PC-9 (cell line): Measurements from ENCODE around the gene DGKD.

Experiments
- EZH2 ChIP-seq: fragments of 200-600 bp; sonication (generic); IDR thresholded peaks from 2 replicates; pipeline ENCODE4 v1.8.0; 2017; ENCODE audit warnings: antibody characterized with exemption, low read depth
- TF ChIP-seq, protein P1 (sequence below): fragments of 200-600 bp; sonication (generic); conservative IDR thresholded peaks from 2 replicates; pipeline ENCODE4 v1.6.1; 2017; ENCODE audit warnings: mixed run types, antibody characterized with exemption, mild to moderate bottlenecking, moderate library complexity

DNA sequence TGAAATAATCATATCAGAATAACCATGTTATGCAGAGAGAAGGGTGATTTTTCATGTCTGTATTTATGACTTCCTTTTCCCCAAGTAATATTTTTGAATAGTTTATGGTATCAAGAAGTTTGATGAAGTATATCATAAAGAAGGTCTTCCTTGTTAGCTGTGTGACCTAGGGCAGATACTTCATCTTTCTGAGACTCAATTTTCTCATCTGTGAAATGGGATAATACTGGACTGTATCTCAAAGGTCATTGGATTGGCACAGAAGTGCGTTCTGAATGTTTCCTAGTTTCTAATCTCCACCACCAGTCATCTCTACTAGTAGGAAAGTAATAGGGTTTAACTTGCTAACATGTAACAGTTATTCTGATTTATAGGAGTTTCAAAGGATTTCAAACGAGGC, 52.6 kb downstream of the DGKD start:
- TF ChIP-seq, protein P1, sequence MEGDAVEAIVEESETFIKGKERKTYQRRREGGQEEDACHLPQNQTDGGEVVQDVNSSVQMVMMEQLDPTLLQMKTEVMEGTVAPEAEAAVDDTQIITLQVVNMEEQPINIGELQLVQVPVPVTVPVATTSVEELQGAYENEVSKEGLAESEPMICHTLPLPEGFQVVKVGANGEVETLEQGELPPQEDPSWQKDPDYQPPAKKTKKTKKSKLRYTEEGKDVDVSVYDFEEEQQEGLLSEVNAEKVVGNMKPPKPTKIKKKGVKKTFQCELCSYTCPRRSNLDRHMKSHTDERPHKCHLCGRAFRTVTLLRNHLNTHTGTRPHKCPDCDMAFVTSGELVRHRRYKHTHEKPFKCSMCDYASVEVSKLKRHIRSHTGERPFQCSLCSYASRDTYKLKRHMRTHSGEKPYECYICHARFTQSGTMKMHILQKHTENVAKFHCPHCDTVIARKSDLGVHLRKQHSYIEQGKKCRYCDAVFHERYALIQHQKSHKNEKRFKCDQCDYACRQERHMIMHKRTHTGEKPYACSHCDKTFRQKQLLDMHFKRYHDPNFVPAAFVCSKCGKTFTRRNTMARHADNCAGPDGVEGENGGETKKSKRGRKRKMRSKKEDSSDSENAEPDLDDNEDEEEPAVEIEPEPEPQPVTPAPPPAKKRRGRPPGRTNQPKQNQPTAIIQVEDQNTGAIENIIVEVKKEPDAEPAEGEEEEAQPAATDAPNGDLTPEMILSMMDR = no peak
- TF ChIP-seq EZH2 = no peak
